ENCODE results near the gene NECTIN1. TPM values are rescaled to one million over a fixed set of nuclear protein-coding genes. Genes with fewer than 3 reads are reported as not detected.

Gene NECTIN1
- total RNA-seq, 1 donor from 2014 or later = 9.9 TPM

DNA sequence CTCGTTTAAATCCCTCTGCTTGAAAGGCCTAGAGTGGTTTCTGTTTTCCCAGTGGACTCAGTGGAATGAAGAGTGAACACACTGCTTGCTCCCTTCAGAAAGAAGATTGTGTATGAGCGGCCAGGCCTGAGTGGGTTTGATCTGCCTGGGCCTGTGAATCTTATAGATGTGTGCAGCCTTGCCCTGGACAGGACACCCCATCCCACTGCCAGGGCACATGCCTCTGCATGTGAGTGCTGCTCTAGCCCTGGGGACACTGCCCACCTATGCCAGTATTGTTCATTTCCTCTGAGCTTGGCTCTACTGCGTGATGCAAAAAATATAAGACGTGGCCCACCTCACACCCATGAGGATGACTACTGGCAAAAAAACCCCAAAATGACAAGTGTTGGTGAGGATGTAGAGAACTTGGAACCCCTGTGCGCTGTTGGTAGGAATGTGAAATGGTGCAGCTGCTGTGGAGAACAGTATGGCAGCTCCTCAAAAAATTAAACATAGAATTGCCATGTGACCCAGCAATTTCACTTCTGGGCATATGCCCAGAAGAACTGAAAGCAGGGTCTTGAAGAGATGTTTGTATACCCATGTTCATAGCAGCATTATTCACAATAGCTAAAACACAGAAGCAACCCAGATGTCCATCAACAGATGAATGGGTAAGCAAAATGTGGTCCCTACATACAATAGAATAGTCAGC lies 27.3 kb upstream of the NECTIN1 start:
- DNase-seq (ENCODE audit: extremely low read depth, low read depth, low spot score) = no peak

DNA sequence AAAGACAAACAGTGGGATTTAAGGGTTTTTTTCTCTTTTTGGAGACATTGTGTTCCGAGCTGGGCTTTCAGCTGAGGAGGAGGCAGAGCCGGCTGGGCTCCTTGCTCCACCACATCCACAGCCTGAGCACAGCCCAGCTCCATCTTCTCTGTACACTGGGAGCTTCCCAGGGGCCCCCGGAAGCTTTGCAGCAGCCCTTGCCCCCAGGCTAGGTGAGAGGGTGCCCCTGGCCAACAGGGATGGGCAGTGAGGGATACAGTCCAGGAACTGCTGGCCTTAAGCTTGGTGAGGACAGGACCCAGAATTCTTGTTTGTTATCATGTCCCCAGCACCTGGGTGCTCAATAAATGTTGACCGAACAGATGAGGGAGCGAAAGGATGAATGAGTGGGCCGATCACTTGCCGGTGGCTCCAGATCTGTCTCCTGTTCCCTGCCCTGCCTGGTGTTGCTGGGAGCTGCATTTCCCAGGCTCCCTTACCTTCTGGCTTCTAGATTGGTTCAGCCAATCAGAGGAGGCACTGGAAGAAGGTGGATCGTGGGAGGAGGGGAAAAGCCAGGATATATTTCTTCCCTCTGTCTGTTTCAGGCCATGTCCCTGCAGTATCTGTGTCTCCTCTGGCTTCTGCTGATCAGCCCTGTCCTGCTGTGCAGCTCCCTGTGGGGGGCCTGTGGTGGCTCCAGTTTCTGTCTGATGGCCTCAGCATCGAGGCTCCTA lies 26.5 kb upstream of the NECTIN1 start:
- DNase-seq (ENCODE audit: extremely low read depth, low read depth, low spot score) = no peak

GRCh38 chr11:119754656-119755355 lies 25.8 kb upstream of the NECTIN1 start:
- DNase-seq (ENCODE audit: extremely low read depth, low read depth, low spot score) = no peak

DNA sequence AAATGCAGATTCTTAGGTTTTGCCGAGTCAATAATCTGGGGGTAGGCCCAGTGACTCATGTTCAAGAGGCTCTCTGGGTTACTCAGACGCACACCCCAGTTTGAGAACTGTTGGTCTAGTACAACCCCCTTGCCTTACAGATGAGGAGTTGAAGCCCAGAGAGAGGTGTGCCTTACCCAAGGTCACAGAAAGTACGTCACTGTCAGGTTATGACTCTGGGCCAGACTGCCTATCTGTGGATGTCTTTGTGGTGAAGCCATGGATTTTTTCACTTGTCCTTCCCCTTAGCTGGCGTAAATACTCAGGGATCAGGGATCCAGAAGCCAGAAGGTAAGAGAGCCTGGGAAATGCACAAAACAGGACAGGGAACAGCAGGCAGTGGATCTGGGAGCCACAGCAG lies 25.2 kb upstream of the NECTIN1 start:
- no peak for DNase-seq (ENCODE audit: extremely low read depth, low read depth, low spot score)

GRCh38 chr11:119752946-119753345 lies 23.9 kb upstream of the NECTIN1 start:
- no peak for DNase-seq (ENCODE audit: extremely low read depth, low read depth, low spot score)

DNA sequence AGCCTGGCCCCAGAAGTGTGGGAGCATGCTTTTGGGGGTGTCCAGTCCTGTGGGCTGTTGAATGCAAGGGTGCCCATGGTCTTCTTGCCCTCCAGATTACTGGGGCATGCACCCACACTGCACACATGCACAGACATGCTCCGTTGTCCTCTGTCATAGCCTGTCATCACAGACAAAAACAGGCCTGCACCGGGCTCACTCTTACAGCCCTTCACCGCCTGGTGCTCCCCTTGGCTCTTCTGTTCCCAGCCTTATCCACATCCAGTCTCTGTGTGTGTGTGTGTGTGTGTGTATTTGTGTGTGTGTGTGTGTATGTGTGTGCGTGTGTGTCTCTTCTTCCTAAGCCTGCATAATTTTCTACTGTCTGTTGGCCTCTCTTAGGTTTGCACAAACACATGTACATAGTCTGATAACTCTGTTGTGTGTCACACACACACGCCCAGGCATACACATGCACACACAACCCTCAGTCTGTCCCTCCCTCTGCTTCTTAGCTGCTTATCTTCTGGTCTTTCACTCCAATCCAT lies 23.4 kb upstream of the NECTIN1 start:
- DNase-seq (ENCODE audit: extremely low read depth, low read depth, low spot score) = no peak

DNA sequence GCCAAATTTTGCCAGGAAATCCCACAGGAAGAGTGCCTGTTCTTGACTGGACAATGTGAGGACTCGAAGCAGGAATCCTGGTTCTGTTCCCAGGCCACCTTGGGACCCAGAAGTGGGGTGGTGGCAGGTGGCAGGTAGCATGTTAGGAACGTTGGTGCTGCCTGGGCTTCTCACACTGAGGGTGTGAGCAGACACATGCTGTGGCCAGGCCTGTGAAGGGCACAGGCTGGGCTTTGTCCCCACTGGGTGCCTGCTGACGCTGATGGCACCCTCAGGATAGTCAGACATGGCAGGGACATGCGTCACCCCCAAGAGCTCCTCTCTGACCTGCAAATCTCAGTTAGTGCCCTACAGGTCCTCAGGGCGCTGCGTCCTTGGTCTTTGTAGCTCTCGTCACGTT lies 21.1 kb upstream of the NECTIN1 start:
- no peak for DNase-seq (ENCODE audit: extremely low read depth, low read depth, low spot score)

DNA sequence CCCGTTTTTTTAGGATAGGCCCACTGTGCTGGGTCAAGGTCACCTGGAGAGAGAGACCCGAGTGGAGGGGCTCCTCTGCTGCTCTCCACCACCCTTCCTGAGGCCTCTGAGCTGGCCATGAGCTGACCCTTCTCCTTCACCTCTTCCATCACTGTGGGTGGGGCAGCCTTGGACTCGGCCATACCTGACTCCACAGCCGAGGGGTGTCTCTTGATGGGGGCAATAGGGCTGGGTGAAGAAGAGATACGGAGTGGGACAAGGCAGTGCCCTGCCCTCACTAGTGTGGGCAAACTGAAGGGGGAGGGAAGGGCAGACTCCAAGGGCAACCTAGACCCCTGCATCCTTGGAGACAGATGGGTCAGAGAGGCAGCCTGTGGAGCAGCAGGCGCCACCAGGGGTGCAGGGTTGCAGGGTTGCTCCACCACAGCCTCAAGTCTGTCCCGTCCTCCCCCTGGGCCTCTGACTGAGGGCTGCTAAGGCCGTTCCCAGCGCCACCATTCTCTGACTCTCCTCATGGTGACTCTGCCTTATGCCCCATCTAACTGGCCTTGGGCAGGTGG lies 20.1 kb upstream of the NECTIN1 start:
- DNase-seq (ENCODE audit: extremely low read depth, low read depth, low spot score) = no peak

DNA sequence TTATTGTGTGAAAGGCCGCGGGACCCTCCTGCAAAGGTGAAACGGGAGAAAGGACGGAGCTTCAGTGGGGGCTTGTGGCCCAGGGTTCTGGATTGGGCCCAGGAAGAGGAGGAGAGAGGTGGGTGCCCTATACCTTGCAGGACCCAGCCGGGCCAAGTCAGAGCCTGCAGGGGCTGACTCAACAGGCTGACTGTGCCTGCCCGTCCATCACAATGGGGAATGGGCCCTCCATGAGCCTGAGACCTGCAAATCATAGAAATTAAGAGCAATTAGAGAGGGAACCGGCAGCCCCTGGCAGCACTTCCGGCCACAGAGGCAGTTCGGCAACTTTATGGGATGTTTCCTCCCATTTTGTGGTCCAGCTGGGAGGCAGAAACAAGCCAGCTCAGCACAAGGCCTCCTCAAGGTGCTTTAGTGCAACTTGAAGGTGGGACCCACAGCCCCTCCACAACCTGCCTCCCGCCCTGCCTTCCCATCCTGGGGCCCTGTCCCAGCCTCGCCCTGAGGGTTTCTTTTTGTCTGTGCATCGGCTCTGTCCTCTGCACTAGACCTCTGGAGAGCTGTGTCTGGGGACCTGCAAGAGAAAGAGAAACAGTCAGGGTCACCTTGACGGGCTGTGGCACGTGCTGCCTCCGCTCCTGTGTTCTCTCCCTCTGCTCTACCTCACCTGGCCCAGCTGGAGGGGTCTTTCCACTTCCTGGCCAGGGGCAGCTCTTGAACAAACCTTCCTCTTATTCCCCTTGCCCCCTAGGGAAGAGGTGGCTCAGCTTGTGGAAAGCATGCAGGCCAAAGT lies 19.1 kb upstream of the NECTIN1 start:
- DNase-seq (ENCODE audit: extremely low read depth, low read depth, low spot score) = no peak

- no peak for DNase-seq (ENCODE audit: extremely low read depth, low read depth, low spot score)
Observed at GRCh38 chr11:119745776-119746535, 17.0 kb upstream of the NECTIN1 start.

- no peak for DNase-seq (ENCODE audit: extremely low read depth, low read depth, low spot score)
Observed at GRCh38 chr11:119745112-119745511, 16.1 kb upstream of the NECTIN1 start.

DNA sequence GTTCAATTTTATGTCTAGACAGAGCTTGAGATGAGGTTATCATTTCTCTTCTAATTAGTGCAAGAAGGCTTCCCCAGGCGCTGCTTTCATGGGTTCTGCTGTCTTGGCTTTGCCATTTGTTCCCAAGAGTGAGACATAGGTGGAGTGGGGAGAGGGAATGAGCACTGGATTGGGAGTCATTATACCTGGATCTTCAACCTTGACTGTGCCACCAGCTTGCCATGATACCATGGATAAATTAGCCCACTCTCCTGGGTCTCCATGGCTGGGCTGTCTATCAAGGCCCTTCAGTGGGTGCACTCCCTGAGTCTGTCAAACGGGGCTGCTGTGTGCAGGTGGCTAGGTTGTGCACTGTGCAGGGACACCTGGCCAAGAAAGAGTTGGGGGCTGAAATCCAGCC lies 15.6 kb upstream of the NECTIN1 start:
- DNase-seq (ENCODE audit: extremely low read depth, low read depth, low spot score) = no peak

DNA sequence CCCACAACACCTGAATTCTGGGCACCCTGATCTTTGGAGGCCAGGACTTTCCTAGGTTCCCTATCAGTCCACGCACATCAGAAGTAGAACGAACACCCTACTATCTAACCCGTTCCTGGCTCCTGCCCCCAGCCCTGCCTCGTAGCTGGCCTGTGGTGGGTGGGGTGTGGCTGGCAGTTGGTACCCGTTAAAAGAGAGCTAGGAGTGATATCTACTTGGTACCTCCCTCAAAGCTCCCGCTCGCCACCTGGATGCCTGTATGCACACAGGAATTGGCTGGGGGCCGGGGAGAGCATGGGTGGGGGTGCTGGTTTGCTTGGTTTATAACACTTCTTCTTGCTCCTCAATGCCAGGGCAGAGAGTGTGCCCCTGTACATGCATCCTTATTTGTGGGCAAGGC lies 14.0 kb upstream of the NECTIN1 start:
- DNase-seq (ENCODE audit: extremely low read depth, low read depth, low spot score) = no peak

DNA sequence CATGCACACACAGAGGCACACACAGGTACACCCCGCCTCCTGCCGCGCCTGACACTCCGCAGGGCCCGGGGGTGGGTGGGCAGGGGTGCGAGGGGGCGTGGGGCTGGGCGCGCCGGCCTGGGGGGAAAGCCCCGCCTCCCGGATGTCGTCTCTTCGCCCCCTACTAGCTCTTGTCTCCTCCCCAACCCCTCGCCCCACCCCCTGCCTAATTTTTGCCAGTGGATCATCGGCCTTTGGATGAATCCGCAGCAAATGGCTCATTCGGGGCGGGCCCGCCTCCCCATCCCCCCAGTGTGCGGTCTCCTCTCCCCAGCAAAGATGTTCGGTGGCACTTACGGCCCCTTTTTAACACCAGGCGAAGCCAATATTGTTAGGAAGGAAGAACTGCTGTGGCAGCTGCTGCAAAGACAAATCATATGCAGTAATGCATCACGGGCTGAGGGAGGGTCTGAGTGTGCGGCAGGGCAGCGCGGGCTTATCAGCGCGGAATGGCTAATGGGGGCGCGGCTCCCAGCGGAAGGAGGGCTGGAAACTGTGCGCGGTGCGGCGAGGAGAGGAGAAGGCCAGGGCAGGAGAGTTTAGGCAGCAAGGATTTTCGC lies 13.4 kb upstream of the NECTIN1 start:
- no peak for DNase-seq (ENCODE audit: extremely low read depth, low read depth, low spot score)

GRCh38 chr11:119741369-119742262 lies 12.6 kb upstream of the NECTIN1 start:
- no peak for DNase-seq (ENCODE audit: extremely low read depth, low read depth, low spot score)

- no peak for DNase-seq (ENCODE audit: extremely low read depth, low read depth, low spot score)
Observed at GRCh38 chr11:119739975-119740374, 11.0 kb upstream of the NECTIN1 start.

DNA sequence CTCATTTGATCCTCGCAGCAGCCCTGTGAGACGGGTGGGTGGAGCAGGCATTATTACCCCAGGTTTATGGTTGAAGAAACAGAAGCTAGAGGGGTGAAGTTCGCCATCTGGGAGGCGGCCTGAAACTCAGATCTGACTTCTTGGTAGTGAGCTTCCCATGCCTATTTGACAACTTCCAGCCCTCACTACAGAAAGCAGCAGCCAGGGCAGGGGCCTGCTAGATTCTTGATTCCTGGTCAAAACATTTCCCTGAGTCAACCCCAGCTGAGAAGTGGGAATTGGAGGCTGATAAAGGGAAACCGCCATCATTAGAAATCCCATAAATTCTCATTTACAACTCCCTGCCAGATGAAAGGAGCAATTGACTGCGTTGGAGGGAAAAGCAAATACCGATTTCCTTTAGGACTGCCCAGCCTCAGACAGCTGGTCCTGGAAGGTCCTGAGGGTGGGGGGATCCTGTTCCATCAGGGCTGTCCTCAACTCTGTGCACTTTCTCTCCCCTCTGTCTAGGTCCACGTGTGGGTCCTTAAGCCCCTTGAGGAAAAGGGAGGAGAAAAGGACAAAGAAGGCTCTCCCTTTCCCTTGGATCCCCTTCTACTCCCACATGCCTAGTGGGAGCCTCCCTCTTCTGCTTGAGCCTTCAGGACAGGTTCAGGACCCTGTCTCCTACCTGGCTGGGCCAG lies 10.2 kb upstream of the NECTIN1 start:
- DNase-seq (ENCODE audit: extremely low read depth, low read depth, low spot score) = no peak

DNA sequence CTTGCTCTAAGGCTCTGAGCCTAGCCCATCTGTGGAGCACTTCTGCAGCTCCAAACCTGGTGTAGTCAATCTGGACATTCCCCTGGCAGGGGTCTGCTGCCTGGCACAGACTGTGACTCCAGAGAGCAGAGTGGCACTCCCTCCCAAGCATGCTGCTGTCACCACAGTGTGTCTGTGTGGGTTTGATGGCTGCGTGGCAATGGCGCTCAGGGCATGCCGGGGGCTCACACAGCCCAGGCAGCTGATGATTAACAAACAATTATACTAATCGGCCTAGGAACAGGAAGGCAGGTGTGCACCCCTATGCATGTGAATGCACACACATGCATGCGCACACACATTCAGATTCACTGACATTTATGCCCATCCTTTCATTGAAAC lies 9.0 kb upstream of the NECTIN1 start:
- DNase-seq (ENCODE audit: extremely low read depth, low read depth, low spot score) = no peak

All from glomerular endothelial cell (primary cell).